NCI-H1436 (cell line): ENCODE data around the gene ODAD4.

Source experiments
- DNase-seq: peaks from one replicate; lab custom pipeline; 2025; lab: John Stamatoyannopoulos, UW

The ODAD4 gene

GRCh38 chr17:41941168-41941567 is 10.8 kb downstream of the ODAD4 start:
- DNase-seq, result no peak

- DNase-seq, result no peak
Measured at GRCh38 chr17:41942626-41943373, 12.4 kb downstream of the ODAD4 start.

- DNase-seq, result no peak
Measured at GRCh38 chr17:41943492-41943891, 13.1 kb downstream of the ODAD4 start.

GRCh38 chr17:41944943-41945342 is 14.5 kb downstream of the ODAD4 start:
- no peak for DNase-seq

GRCh38 chr17:41948762-41949460 is 18.5 kb downstream of the ODAD4 start:
- DNase-seq, result no peak

GRCh38 chr17:41956522-41956921 is 26.1 kb downstream of the ODAD4 start:
- DNase-seq, result no peak

- no peak for DNase-seq
Measured at GRCh38 chr17:41957031-41957868, 26.8 kb downstream of the ODAD4 start.

GRCh38 chr17:41957869-41958439 is 27.5 kb downstream of the ODAD4 start:
- DNase-seq, result no peak

GRCh38 chr17:41959030-41959335 is 28.6 kb downstream of the ODAD4 start:
- DNase-seq, result no peak

- DNase-seq, result peak; percentile 33
Measured at GRCh38 chr17:41959336-41960095, 29.1 kb downstream of the ODAD4 start.

- DNase-seq, result no peak
Measured at GRCh38 chr17:41962111-41962510, 31.7 kb downstream of the ODAD4 start.

GRCh38 chr17:41962768-41963434 is 32.5 kb downstream of the ODAD4 start:
- DNase-seq, result peak; percentile 60

- DNase-seq, result peak; percentile 90
Measured at GRCh38 chr17:41965694-41966462, 35.5 kb downstream of the ODAD4 start.

GRCh38 chr17:41966463-41967140 is 36.2 kb downstream of the ODAD4 start, which contains the start of gene CNP:
Gene CNP (plus strand): TSS chr17:41966795. CDS start chr17:41966885, 90 bp downstream.
- DNase-seq, result peak; percentile 87

- DNase-seq, result peak; percentile 9
Measured at GRCh38 chr17:41967141-41967920, 36.9 kb downstream of the ODAD4 start.

- no peak for DNase-seq
Measured at GRCh38 chr17:41967921-41968578, 37.6 kb downstream of the ODAD4 start.

GRCh38 chr17:41968676-41969075 is 38.3 kb downstream of the ODAD4 start:
- DNase-seq, result no peak

GRCh38 chr17:41970901-41971331 is 40.5 kb downstream of the ODAD4 start:
- no peak for DNase-seq
